VCaP (cell line): ENCODE data around the gene KPTN.

ENCODE experiments used
- H3K27ac ChIP-seq: fragments of 450-650 bp; 2 replicates; pipeline ENCODE4 v1.5.1; 2017
- CTCF ChIP-seq: fragments of 450-650 bp; conservative IDR thresholded peaks from 2 replicates; pipeline ENCODE4 v1.5.1; 2017; ENCODE audit warnings: mild to moderate bottlenecking, moderate library complexity

KPTN gene

GRCh38 chr19:47512183-47512947, 28.3 kb upstream of the KPTN start:
- TF ChIP-seq CTCF = no peak
- H3K27ac ChIP-seq = peak overlapping the region; percentile 96

- TF ChIP-seq CTCF = no peak
- peak overlapping the region; percentile 96 for H3K27ac ChIP-seq
Measured at GRCh38 chr19:47511681-47512080, 27.7 kb upstream of the KPTN start.

GRCh38 chr19:47511128-47511517, 27.1 kb upstream of the KPTN start:
- no peak for TF ChIP-seq CTCF
- peak overlapping the region; percentile 96 for H3K27ac ChIP-seq

- TF ChIP-seq CTCF = peak; percentile 18; the same call in 1 of the 2 replicates
- H3K27ac ChIP-seq = peak overlapping the region; percentile 96
Measured at GRCh38 chr19:47510516-47511127, 26.6 kb upstream of the KPTN start.

GRCh38 chr19:47509973-47510372, 26.0 kb upstream of the KPTN start:
- H3K27ac ChIP-seq = peak overlapping the region; percentile 96
- TF ChIP-seq CTCF = no peak

GRCh38 chr19:47509170-47509847, 25.3 kb upstream of the KPTN start:
- TF ChIP-seq CTCF = no peak
- peak overlapping the region; percentile 96 for H3K27ac ChIP-seq

GRCh38 chr19:47508721-47509120, 24.7 kb upstream of the KPTN start:
- TF ChIP-seq CTCF = no peak
- peak overlapping the region; percentile 96 for H3K27ac ChIP-seq
